Measurements from ENCODE around the gene CUTA.

DNA sequence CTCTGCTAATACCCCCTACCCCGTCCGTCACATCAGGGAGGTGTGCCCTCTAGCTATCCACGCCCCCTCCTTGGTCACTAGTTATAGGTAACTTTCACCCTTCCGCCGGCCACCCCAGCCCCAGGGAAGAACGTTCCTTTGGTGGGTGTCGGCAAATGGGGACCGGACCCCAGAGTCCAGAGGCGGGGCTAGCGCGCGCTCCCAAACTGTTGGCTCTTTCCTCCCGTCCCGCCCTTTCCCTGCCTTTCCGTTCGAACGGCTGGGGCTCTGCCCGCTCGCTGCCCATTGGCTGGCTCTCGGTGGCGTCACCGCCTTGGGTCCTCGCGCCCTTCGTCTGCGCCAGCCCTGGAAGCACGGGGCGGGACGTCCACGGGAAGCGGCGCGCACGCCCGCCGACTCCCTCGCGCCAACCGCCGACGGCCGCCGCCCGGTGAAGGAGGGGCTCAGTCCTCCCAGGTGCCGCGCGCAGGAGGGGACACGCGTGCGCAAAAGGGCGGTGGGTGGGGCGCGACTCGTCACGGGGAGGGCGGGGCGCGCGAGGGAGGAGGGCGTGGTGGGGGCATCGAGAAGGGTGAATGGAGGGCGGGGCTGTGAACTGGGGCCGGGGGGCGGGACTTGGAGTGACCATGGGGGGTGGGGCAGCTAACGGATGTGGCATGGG is 7.7 kb downstream of the CUTA start:
- TF ChIP-seq EZH2 (IDR thresholded peaks at IDR 0.05; ENCODE audit: insufficient read depth, poor library complexity, severe bottlenecking) (no peak), EZH2phosphoT487 (IDR thresholded peaks at IDR 0.05; ENCODE audit: insufficient read depth, low read depth) (no peak)

All from GM23248 (cell line).